NOMO-1 treated with DMSO at 0.1 percent for 48 hours (cell line): ENCODE measurements around the gene VSX1.

Experiments
- DNase-seq: peaks from one replicate; lab custom pipeline; 2025; ENCODE audit not compliant: unreplicated experiment; lab: John Stamatoyannopoulos, UW

Gene VSX1

GRCh38 chr20:25087186-25087929, 5.4 kb upstream of the VSX1 start:
- no peak for DNase-seq

- no peak for DNase-seq
Observed at GRCh38 chr20:25085756-25086495, 4.0 kb upstream of the VSX1 start.

DNA sequence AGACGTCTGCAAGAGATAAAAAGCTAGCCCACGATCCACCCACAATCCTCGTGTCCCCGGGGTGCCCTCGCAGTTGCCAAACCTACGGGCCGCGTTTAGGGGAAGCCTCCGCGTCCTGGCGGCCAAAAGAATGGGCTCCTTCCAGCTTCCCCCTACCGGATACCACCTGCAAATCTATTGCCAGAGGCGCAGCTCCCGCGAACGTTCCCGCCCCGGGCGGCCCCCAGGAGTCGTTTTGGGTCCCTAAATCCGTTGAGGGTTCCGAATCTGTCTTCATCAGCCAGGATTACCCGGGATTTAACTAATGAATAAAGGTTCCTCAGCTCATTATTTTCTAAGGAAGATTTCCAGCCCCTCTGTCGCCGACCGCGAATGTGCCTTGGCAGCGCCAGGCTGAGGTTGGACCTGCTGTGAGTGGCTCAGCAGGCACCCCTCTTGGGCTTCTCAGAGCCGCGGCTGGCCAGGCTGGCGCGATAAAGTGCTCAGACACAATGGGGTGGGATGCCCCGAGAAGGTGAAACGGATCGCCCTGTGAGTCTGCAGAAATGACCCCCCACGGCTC, 2.8 kb upstream of the VSX1 start:
- DNase-seq: no peak

DNA sequence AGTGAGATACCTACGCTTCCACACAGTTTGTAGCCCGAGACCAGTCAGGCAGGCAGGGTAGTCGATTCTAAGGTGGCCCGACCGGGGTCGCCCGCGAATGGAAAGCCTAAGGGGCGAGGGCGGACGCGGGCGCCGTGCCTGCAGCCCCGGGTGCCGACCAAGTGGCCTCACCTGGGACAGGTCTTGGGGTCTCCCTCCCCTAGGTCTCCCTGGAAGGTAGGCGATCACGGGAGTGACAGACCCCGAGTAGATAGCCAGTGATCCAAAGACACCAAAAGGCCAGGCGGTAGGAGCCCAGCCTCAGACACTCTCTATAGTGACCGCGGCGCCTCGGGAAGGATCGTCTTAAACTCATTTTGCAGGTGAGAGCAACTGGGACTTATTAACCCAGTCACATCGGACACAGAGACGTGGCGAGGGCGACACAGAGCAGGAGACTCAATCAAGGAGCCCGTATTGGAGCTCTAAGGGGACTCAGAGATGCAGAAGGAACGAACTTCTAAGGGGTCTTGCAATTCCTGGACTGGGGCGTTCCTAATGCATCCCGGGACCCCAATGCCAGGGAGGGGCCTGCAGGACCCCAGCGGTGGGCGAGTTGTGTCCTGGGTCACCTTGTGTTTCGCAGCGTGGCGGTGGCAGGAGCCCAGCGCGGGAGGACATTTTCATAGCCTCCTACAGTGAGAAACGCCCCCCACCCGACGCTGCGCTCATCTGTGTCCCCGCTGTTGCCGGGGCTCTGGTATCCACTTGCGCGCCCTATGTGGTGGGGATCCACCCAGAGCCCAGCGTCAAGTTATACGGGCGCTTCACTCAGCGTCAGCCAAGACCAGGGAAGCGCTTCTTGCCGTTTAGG, 2.1 kb upstream of the VSX1 start:
- no peak for DNase-seq

DNA sequence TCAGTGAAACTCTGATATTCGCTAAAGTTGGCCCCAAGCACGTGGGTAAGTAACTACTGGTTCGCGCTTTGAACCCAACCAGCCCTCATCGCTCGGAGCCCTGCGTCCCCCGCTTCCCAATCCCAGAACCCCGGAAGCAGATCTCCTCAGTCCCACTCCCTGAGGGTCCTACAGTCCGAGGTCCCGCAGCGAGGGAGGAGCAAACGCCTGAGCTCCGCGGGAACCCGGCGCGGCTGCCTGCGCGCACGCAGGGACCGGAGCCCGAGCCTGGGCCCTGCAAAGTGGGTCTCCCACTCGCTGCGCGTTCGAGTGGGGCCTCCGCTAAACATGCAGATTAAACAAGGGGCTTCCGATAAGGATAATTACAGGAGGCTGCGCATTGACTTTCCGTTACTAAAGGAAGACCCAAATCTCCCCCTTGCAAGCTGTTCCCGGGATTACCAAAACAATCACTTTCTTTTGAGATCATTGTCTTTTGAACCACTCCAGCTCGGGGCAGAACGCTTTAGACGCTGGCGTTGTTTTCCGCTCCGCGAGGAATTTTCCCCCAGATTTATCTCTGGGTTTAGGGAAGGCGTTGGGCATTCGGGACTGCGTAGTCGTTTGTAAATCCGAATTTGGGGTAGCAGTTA, 1.3 kb upstream of the VSX1 start:
- no peak for DNase-seq

- no peak for DNase-seq
Observed at GRCh38 chr20:25082498-25082873, 545 bp upstream of the VSX1 start.

DNA sequence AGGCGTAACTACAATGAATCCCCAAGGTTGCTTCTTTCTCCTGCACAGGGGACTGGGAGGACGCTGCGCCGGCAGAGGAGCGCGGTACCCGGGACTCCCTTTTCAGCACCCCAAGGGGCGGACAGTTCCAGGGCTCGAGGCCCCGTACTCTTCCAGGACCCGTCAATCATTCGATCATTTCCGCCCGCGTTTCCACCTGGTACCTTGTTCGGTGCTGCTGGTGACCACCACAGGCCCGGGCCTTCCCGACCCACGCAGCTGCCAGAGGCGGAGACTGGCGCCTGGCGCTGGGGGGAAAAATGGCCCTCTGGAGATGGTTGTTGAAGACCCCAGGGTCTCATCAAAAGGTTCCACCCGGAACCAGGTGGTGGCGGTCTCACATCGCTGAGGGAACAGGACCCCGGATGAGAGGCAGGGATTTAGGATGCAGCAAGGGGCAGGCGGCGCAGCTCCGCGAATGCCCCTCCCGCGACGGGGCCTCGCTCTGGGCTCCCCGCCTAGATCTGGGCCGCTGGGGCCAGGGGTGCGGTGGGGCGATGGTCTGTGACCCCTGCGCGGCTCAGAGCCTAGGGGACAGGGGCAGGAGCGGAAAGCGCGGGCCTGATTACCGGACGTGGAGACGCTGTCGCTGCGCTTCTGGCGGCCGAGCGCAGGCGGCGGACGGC, 744 bp downstream of the VSX1 start:
- DNase-seq: no peak

- DNase-seq: no peak
Observed at GRCh38 chr20:25079171-25079570, 2.8 kb downstream of the VSX1 start.

GRCh38 chr20:25078662-25079061, 3.3 kb downstream of the VSX1 start:
- no peak for DNase-seq

GRCh38 chr20:25077610-25078169, 4.3 kb downstream of the VSX1 start:
- DNase-seq: peak; percentile 19

DNA sequence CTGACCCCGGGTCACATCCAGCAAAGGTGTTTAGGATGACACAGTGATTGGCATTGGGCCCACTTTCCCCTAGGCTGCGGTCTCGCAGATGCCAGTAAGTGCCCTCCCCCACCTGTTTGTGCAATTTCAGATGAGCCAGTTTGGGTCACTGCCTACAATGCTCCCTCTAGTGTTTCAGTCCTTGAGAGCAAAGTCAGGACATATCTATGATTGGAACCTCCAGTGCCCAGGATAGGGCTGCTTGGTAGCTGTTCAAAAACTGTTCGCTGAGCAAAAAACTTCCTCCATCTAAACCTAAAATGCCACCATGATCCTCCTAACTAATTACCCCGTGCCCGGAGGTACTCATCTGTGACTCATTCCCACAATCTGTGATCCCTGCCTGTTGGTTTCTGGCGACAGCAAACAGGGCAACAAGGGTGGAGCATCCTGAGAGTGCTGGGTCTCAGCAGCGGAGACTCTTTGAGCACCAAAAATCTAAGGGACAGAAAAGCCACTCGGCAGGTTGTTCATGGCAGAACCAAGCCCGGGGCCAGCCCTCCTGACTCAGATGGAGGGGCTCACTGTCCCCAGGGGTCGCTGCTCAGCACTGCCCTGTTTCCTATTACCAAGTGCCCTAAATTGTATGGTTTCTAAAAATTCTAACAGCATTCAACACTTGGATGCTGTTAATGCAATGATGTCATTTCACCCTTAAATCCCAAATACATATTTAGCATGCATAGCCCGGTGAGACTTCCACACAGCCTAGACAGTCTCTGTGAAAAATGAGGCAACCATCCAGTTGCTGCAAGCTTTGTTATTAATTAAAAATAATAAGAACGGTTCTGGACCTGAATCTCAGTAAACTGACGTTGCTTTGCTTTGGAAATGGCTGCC, 5.0 kb downstream of the VSX1 start:
- DNase-seq: peak; percentile 30

DNA sequence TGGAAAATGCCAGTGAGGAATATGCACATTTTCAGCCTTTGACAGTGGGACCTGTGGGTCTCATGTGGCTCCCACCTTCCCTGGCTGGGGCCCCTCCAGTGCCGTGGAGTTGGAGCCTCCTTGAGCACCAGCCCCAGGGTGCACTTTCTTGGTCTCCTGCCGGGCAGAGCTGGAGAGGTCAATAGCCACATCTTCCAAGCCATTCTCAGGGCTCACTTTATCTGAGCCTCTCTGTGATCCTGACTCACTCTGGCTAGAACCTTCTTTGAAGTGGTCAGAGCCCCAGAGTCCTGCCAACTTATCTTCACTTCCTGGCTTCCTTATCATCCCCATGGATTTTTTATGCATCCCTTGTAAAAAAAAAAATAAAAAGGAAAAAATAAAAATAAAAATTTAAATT, 5.7 kb downstream of the VSX1 start:
- no peak for DNase-seq

GRCh38 chr20:25073544-25073943, 8.4 kb downstream of the VSX1 start:
- DNase-seq: no peak

- no peak for DNase-seq
Observed at GRCh38 chr20:25072226-25072811, 9.6 kb downstream of the VSX1 start.

DNA sequence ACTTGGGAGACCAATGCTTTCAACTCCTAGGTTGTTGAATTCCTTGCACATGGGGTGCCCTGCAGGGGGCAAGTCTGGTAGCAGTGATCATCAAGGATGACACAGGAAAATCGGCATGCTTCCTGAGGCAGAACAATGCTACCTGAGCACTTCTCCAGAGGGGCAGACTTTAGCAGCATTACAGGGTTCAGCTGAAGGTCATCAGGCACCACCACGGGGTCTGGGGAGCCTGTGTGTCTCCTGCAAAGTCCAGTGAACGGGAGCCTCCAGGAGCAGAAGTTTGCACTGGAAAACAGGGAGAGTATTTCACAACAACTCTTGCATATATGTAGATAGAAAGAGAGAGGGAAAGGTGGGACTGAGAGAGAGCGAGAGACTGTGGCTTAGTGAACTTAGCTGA, 10.2 kb downstream of the VSX1 start:
- no peak for DNase-seq

- DNase-seq: no peak
Observed at GRCh38 chr20:25070821-25071473, 11.0 kb downstream of the VSX1 start.

GRCh38 chr20:25067102-25067987, 14.6 kb downstream of the VSX1 start:
- DNase-seq: no peak
